ENCODE measurements around the gene ARID1B.

DNA sequence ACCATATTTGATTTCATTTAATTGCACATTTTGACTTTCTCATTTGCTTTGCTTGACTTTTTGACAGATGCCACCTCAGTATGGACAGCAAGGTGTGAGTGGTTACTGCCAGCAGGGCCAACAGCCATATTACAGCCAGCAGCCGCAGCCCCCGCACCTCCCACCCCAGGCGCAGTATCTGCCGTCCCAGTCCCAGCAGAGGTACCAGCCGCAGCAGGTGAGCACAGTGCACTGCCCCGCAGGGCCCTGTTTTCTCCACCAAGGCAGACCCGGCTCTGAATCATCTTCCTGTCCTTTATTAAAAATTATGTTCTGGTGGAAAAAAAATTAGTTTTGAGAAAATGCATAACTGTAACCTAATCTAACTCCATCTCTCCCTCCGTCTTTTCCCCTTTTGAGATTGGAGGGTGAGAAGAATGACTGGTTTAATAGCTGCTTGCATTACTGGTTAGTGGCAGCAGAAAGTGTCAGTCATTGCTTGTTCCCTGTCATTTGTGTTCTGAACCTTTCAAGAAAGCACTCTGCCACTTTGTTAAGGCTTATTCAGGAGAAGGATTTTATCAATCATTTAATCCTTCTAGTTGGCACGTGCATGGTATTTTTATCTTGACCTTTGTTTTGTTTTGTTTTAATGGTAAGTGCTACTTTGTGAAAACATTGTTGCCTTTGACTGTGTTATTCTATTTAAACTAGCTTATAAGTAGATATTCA, 124.3 kb downstream of the ARID1B start:
- TF ChIP-seq, protein P1, sequence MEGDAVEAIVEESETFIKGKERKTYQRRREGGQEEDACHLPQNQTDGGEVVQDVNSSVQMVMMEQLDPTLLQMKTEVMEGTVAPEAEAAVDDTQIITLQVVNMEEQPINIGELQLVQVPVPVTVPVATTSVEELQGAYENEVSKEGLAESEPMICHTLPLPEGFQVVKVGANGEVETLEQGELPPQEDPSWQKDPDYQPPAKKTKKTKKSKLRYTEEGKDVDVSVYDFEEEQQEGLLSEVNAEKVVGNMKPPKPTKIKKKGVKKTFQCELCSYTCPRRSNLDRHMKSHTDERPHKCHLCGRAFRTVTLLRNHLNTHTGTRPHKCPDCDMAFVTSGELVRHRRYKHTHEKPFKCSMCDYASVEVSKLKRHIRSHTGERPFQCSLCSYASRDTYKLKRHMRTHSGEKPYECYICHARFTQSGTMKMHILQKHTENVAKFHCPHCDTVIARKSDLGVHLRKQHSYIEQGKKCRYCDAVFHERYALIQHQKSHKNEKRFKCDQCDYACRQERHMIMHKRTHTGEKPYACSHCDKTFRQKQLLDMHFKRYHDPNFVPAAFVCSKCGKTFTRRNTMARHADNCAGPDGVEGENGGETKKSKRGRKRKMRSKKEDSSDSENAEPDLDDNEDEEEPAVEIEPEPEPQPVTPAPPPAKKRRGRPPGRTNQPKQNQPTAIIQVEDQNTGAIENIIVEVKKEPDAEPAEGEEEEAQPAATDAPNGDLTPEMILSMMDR (IDR thresholded peaks at IDR 0.05) = no peak
- no peak for TF ChIP-seq EZH2 (IDR thresholded peaks at IDR 0.05)
- TF ChIP-seq EZH2phosphoT487 (IDR thresholded peaks at IDR 0.05) = no peak

Measured in neural progenitor cell (in vitro differentiated cells).